Measurements from ENCODE around the gene SLC16A5.
"Not testable (repeated sequence)": the region's sequence is repeated elsewhere in the genome, so short reads cannot be mapped to it uniquely, and the experiment has no call there.

The SLC16A5 gene

DNA sequence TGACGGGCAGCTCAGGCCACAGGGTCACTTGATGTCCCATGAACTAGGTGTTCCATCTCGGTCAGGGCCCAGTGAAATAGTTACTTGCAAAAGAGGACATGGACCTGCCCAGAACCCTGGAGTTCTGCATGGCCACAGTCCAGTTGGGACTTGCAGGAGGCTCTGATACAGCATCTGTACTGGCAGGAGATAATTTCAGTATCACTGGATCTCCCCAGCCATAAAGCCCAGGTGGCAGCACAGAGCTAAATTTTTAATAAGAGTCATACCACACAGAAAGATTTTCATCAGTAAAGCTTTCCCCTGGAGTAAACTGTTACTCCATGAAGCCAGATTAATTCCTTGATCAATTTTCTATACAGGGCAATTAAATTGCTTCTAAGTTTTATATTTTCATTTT lies 18.0 kb upstream of the SLC16A5 start:
- POLR2A ChIA-PET = interaction anchor here (1.8 kb wide), 1 partner anchor 55 kb away, joined by 7 read pairs; no protein-coding TSS in a partner anchor

DNA sequence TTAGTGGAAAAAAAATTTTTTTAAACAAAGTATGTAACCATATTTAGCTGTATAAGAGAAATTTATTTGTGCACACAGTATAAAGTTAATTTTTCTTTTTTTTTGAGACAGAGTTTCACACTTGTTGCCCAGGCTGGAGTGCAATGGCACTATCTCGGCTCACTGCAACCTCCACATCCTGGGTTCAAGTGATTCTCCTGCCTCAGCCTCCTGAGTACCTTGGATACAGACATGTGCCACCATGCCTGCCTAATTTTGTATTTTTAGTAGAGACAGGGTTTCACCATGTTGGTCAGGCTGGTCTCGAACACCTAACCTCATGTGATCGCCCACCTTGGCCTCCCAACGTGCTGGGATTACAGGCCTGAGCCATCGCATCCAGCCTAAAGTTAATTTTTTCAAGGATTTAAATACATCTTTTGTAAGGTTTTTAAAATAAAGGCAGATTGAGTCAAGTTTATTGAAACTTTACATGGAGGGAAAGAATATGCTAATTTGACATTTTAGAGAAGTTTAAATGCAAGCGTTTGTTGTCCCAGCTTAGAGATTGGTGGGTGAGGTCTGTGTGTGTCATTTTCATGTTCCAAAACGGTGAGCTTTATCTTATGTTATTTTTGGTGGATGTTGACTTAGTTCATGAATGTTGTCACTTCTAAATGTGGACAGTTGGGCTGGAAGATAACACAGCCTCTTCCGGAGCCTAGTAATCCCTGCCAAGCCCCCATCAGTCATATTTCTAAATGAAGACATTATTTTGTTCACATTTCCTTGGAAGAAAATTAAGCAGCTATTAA lies 16.1 kb upstream of the SLC16A5 start:
- H3K4me3 ChIP-seq (ENCODE audit: control insufficient read depth in 1 of 7, extremely low read depth in 1 of 7, insufficient read depth in 4 of 7, low read depth in 2 of 7, low read length in 6 of 7); H3K9me3 ChIP-seq (ENCODE audit: control extremely low read depth in 1 of 5, control insufficient read depth in 4 of 5, insufficient read depth in 2 of 5, low read depth in 1 of 5, low read length in 4 of 5); H3K27ac ChIP-seq (ENCODE audit: insufficient read depth in 1 of 2, low read depth in 1 of 2, low read length in 2 of 2, poor library complexity in 1 of 2, severe bottlenecking in 2 of 2); H3K27me3 ChIP-seq (replicated peaks in 2 of 5; ENCODE audit: control insufficient read depth in 4 of 5, insufficient read depth in 5 of 5, low read length in 4 of 5); POLR2A ChIA-PET; H3K4me1 ChIP-seq (ENCODE audit: control extremely low read depth in 1 of 4, control insufficient read depth in 4 of 4, insufficient read depth in 4 of 4, low read length in 3 of 4); H3K36me3 ChIP-seq (ENCODE audit: control insufficient read depth in 4 of 4, insufficient read depth in 4 of 4, low read length in 3 of 4): not testable (repeated sequence)
- DNase-seq = peak in 1 of 3 donors; percentile 47
- 90% methylated on average over 5 of the region's 8 CpGs for WGBS (ENCODE audit: insufficient coverage)
- CTCF ChIA-PET = interaction anchor here (0.5 to 9.2 kb wide), 8 partner anchors 11 to 54 kb away, joined by 3 to 107 read pairs (median 4); partner anchors contain the start of gene SLC16A5

More for the DNA sequence above, 18.0 kb upstream of the SLC16A5 start:
- Histone ChIP-seq H3K36me3 (ENCODE audit: control insufficient read depth in 4 of 4, insufficient read depth in 4 of 4, low read length in 3 of 4) (peaks cover 0 to 8% (median 5%) of the 10 kb centered on the region in 4 experiments), H3K27me3 (replicated peaks in 2 of 5; ENCODE audit: control insufficient read depth in 4 of 5, insufficient read depth in 5 of 5, low read length in 4 of 5) (no peaks in the 10 kb centered on the region), H3K9me3 (ENCODE audit: control extremely low read depth in 1 of 5, control insufficient read depth in 4 of 5, insufficient read depth in 2 of 5, low read depth in 1 of 5, low read length in 4 of 5) (no peaks in the 10 kb centered on the region), H3K4me1 (ENCODE audit: control extremely low read depth in 1 of 4, control insufficient read depth in 4 of 4, insufficient read depth in 4 of 4, low read length in 3 of 4) (peaks cover 0 to 21% (median 18%) of the 10 kb centered on the region in 4 experiments), H3K4me3 (ENCODE audit: control insufficient read depth in 1 of 7, extremely low read depth in 1 of 7, insufficient read depth in 4 of 7, low read depth in 2 of 7, low read length in 6 of 7) (no peak overlapping the region), H3K27ac (ENCODE audit: insufficient read depth in 1 of 2, low read depth in 1 of 2, low read length in 2 of 2, poor library complexity in 1 of 2, severe bottlenecking in 2 of 2) (no peak overlapping the region)
- peak; percentile 34 to 56 (median 51) for DNase-seq
- CTCF ChIA-PET = interaction anchor here (0.7 to 9.2 kb wide), 16 partner anchors 8 to 136 kb away, joined by 3 to 107 read pairs (median 4); partner anchors contain the start of gene NUP85
- WGBS (ENCODE audit: insufficient coverage) = 100% methylated on average over 1 of the region's 2 CpGs

DNA sequence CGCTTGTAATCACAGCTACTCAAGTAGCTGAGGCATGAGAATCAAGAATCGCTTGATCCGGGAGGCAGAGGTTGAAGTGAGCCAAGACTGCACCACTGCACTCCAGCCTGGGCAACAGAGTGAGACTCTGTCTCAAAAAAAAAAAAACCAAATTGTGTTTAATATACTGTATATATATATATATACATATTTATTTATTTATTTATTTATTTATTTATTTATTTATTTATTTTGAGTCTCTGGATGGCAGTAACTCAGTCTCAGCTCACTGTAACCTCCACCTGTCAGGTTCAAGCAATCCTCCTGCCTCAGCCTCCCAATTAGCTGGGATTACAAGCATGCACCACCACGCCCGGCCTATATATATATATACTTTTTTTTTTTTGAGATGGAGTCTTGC lies 14.8 kb upstream of the SLC16A5 start:
- peaks cover 0 to 14% (median 9%) of the 10 kb centered on the region in 4 experiments for H3K4me1 ChIP-seq (ENCODE audit: control extremely low read depth in 1 of 4, control insufficient read depth in 4 of 4, insufficient read depth in 4 of 4, low read length in 3 of 4)
- POLR2A ChIA-PET; H3K27ac ChIP-seq (ENCODE audit: insufficient read depth in 1 of 2, low read depth in 1 of 2, low read length in 2 of 2, poor library complexity in 1 of 2, severe bottlenecking in 2 of 2); H3K36me3 ChIP-seq (ENCODE audit: control insufficient read depth in 4 of 4, insufficient read depth in 4 of 4, low read length in 3 of 4); H3K9me3 ChIP-seq (ENCODE audit: control extremely low read depth in 1 of 5, control insufficient read depth in 4 of 5, insufficient read depth in 2 of 5, low read depth in 1 of 5, low read length in 4 of 5); H3K4me3 ChIP-seq (ENCODE audit: control insufficient read depth in 1 of 7, extremely low read depth in 1 of 7, insufficient read depth in 4 of 7, low read depth in 2 of 7, low read length in 6 of 7); H3K27me3 ChIP-seq (replicated peaks in 2 of 5; ENCODE audit: control insufficient read depth in 4 of 5, insufficient read depth in 5 of 5, low read length in 4 of 5); DNase-seq: not testable (repeated sequence)
- CTCF ChIA-PET = interaction anchor here (0.9 to 9.2 kb wide), 8 partner anchors 13 to 130 kb away, joined by 3 to 107 read pairs (median 6); partner anchors contain the start of gene SLC16A5
- 100% methylated on average over 3 of the region's 5 CpGs for WGBS (ENCODE audit: insufficient coverage)

DNA sequence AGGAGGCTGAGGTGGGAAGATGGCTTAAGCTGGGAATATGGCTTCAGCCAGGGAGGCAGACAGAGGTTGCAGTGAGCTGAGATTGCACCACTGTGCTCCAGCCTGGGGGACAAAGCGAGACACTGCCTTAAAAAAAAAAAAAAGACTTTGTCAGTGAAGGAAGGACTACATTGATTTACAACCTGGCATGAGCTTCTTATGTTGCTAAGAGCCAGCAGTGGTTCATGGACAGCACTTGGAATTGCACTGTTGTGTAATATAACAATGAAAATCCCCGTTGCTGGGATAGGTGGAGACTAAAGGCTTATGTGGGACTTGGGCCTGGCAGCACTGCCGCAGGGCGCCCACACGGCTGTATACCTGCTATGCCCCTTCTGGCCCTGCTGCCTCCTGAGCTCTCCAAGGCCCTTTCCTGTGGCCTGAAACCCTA lies 14.1 kb upstream of the SLC16A5 start:
- CTCF ChIA-PET = interaction anchor here (0.9 to 9.2 kb wide), 7 partner anchors 13 to 129 kb away, joined by 3 to 107 read pairs (median 7); partner anchors contain the start of gene SLC16A5

DNA sequence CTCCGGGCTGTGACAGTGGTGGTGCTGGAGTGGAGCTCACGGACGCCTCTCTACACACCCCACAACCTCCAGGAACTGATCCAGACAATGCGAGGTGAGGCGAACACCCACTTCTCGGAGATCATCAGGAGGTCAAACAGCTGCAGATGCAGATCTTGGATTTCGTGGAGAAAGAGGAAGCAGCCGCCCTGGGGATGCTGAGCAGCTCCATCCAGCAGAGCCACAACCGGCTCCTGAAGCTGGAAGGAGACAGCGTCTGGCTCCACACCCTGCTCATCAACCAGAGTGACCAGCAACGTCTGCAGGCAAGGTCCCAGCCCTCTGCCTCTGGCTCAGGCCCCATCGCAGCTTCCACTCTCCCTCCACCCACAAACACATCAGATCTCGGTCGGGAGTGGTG lies 13.2 kb upstream of the SLC16A5 start:
- ChIA-PET CTCF (interaction anchor here (0.8 to 9.2 kb wide), 7 partner anchors 9 to 50 kb away, joined by 3 to 107 read pairs (median 5); partner anchors contain the start of gene SLC16A5), POLR2A (interaction anchor here (0.6 kb wide), 1 partner anchor 13 kb away, joined by 3 read pairs; the partner anchor contains the start of gene SLC16A5)
- Histone ChIP-seq H3K9me3 (ENCODE audit: control extremely low read depth in 1 of 5, control insufficient read depth in 4 of 5, insufficient read depth in 2 of 5, low read depth in 1 of 5, low read length in 4 of 5) (no peaks in the 10 kb centered on the region), H3K27ac (ENCODE audit: insufficient read depth in 1 of 2, low read depth in 1 of 2, low read length in 2 of 2, poor library complexity in 1 of 2, severe bottlenecking in 2 of 2) (no peak overlapping the region), H3K27me3 (replicated peaks in 2 of 5; ENCODE audit: control insufficient read depth in 4 of 5, insufficient read depth in 5 of 5, low read length in 4 of 5) (no peaks in the 10 kb centered on the region), H3K4me3 (ENCODE audit: control insufficient read depth in 1 of 7, extremely low read depth in 1 of 7, insufficient read depth in 4 of 7, low read depth in 2 of 7, low read length in 6 of 7) (no peak overlapping the region), H3K4me1 (ENCODE audit: control extremely low read depth in 1 of 4, control insufficient read depth in 4 of 4, insufficient read depth in 4 of 4, low read length in 3 of 4) (peaks cover 0 to 20% (median 9%) of the 10 kb centered on the region in 4 experiments), H3K36me3 (ENCODE audit: control insufficient read depth in 4 of 4, insufficient read depth in 4 of 4, low read length in 3 of 4) (no peaks in the 10 kb centered on the region)
- WGBS (ENCODE audit: insufficient coverage) = 90% methylated on average over 13 of the region's 14 CpGs
- no peak for DNase-seq

More for the DNA sequence above, 14.1 kb upstream of the SLC16A5 start:
- Histone ChIP-seq H3K27ac (ENCODE audit: insufficient read depth in 1 of 2, low read depth in 1 of 2, low read length in 2 of 2, poor library complexity in 1 of 2, severe bottlenecking in 2 of 2) (no peak overlapping the region), H3K4me3 (ENCODE audit: control insufficient read depth in 1 of 7, extremely low read depth in 1 of 7, insufficient read depth in 4 of 7, low read depth in 2 of 7, low read length in 6 of 7) (no peak overlapping the region), H3K36me3 (ENCODE audit: control insufficient read depth in 4 of 4, insufficient read depth in 4 of 4, low read length in 3 of 4) (no peaks in the 10 kb centered on the region), H3K4me1 (ENCODE audit: control extremely low read depth in 1 of 4, control insufficient read depth in 4 of 4, insufficient read depth in 4 of 4, low read length in 3 of 4) (peaks cover 0 to 19% (median 9%) of the 10 kb centered on the region in 4 experiments), H3K9me3 (ENCODE audit: control extremely low read depth in 1 of 5, control insufficient read depth in 4 of 5, insufficient read depth in 2 of 5, low read depth in 1 of 5, low read length in 4 of 5) (no peaks in the 10 kb centered on the region), H3K27me3 (replicated peaks in 2 of 5; ENCODE audit: control insufficient read depth in 4 of 5, insufficient read depth in 5 of 5, low read length in 4 of 5) (no peaks in the 10 kb centered on the region)
- WGBS (ENCODE audit: insufficient coverage) = 85% methylated on average over 5 of the region's 5 CpGs
- no peak for DNase-seq
- POLR2A ChIA-PET = interaction anchor here (0.6 kb wide), 1 partner anchor 12 kb away, joined by 7 read pairs; no protein-coding TSS in a partner anchor

DNA sequence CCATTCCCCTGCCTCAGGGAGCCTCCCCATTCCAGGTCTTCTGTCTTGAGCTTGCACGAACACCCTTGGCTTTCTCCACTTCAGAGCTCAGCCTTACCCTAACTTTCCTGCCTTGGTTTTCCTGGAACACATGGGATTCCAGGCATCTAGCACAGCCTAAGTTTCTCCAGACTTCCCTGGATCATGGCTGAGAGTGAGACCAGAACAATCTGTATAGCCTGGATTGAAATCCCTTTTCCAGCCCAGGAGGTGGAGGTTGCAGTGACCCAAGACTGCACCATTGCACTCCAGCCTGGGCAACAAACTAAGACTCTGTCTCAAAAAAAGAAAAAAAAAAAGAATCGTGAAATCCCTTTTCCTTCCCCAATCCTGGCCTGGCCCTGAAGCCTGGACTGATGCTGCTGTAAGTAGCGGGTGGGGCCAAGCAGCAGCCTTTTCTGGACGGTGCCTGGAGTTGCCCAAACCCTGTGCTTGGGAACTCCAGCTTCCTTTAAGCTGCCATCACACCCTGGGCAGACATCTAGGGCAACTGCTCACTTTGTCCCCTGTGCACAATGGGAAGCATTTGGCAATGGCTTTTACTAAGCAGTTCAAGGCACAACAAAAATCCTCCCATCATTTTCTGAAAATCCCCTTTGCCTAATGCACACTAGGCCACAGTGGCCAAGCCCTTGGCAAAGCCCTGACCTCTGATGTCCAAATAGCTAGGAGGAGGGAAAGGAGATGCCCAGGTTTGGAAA lies 12.0 kb upstream of the SLC16A5 start:
- no CpG with 5 or more reads among the region's 4 CpGs for WGBS (ENCODE audit: insufficient coverage)
- Histone ChIP-seq H3K9me3 (ENCODE audit: control extremely low read depth in 1 of 5, control insufficient read depth in 4 of 5, insufficient read depth in 2 of 5, low read depth in 1 of 5, low read length in 4 of 5) (no peaks in the 10 kb centered on the region), H3K27me3 (replicated peaks in 2 of 5; ENCODE audit: control insufficient read depth in 4 of 5, insufficient read depth in 5 of 5, low read length in 4 of 5) (no peaks in the 10 kb centered on the region), H3K27ac (ENCODE audit: insufficient read depth in 1 of 2, low read depth in 1 of 2, low read length in 2 of 2, poor library complexity in 1 of 2, severe bottlenecking in 2 of 2) (no peak overlapping the region), H3K4me1 (ENCODE audit: control extremely low read depth in 1 of 4, control insufficient read depth in 4 of 4, insufficient read depth in 4 of 4, low read length in 3 of 4) (peaks cover 0 to 20% (median 9%) of the 10 kb centered on the region in 4 experiments), H3K4me3 (ENCODE audit: control insufficient read depth in 1 of 7, extremely low read depth in 1 of 7, insufficient read depth in 4 of 7, low read depth in 2 of 7, low read length in 6 of 7) (no peak overlapping the region), H3K36me3 (ENCODE audit: control insufficient read depth in 4 of 4, insufficient read depth in 4 of 4, low read length in 3 of 4) (no peaks in the 10 kb centered on the region)
- no peak for DNase-seq
- CTCF ChIA-PET = interaction anchor here (0.7 to 9.2 kb wide), 10 partner anchors 8 to 95 kb away, joined by 3 to 107 read pairs (median 6); partner anchors contain the start of genes NT5C and SLC16A5
- POLR2A ChIA-PET = interaction anchor here (0.7 kb wide), 1 partner anchor 93 kb away, joined by 3 read pairs; no protein-coding TSS in a partner anchor
